Breast epithelium (tissue), 4 donors: ENCODE results near the gene PRTFDC1. TPM values are rescaled to one million over a fixed set of nuclear protein-coding genes. Genes with fewer than 3 reads are reported as not detected.

Experiments used
- DNase-seq, 2 donors: peaks; one replicate each; pipeline ENCODE4 v3.0.0-alpha.2; 2019; ENCODE audit warnings: low spot score in 2 of 2
- H3K27ac ChIP-seq, 2 donors: fragments of 200-600 bp; sonication (generic) in 1 of 2; one replicate each; pipeline ENCODE4 v1.5.1; 2016 to 2019; ENCODE audit warnings: mild to moderate bottlenecking in 1 of 2
- H3K27me3 ChIP-seq, 2 donors: fragments of 200-600 bp; sonication (generic) in 1 of 2; one replicate each; pipeline versions ENCODE4 v1.5.1 to v1.6.0; 2017 to 2019; ENCODE audit warnings: control low read depth in 1 of 2, mild to moderate bottlenecking in 1 of 2
- H3K36me3 ChIP-seq: fragments of 200-600 bp; one replicate; pipeline ENCODE4 v1.5.1; 2019
- H3K4me1 ChIP-seq, 2 donors: fragments of 200-600 bp; sonication (generic); one replicate each; pipeline ENCODE4 v1.5.1; 2016 to 2019; ENCODE audit warnings: control low read depth in 1 of 2
- H3K4me3 ChIP-seq, 3 donors: fragments of 200-600 bp; sonication (generic); 1 replicate in 2 of 3; 2 replicates in 1 of 3; pipeline ENCODE4 v1.5.1; 2016 to 2019; ENCODE audit warnings: mild to moderate bottlenecking in 3 of 3, moderate library complexity in 2 of 3
- H3K9me3 ChIP-seq, 2 donors: fragments of 200-600 bp; sonication (generic) in 1 of 2; one replicate each; pipeline ENCODE4 v1.5.1; 2016 to 2019; ENCODE audit warnings: control low read depth in 1 of 2
- POLR2A ChIP-seq: fragments of 450-650 bp; IDR thresholded peaks from one replicate; pipeline ENCODE4 v1.6.1; 2016; ENCODE audit warnings: antibody characterized with exemption, mild to moderate bottlenecking, moderate library complexity
- POLR2AphosphoS5 ChIP-seq, 3 donors: sonication (generic); formaldehyde crosslinking; IDR thresholded peaks; one replicate each; pipeline ENCODE4 v1.6.1; 2017; ENCODE audit warnings: antibody characterized with exemption in 3 of 3
- intact Hi-C: fragments of 100-400 bp; cut with DNase I; formaldehyde crosslinking; loops from one replicate; pipeline ENCODE4 v1.15.1; 2023; ENCODE audit warnings: low total_unique reads
- total RNA-seq, 3 donors: library from RNA; depleted of rRNA; stranded (reverse); fragments of >200 nt; gene quantifications; one replicate each; pipeline ENCODE4 v1.1.0, GENCODE V29; 2016
- TF ChIP-seq, protein P1 (sequence below), 3 donors: fragments of 450-650 bp; IDR thresholded peaks; one replicate each; pipeline ENCODE4 v1.5.1; 2016 to 2017; ENCODE audit warnings: antibody characterized with exemption in 3 of 3, mild to moderate bottlenecking in 3 of 3, moderate library complexity in 3 of 3

Gene PRTFDC1
- total RNA-seq, 3 donors from 2014 or later: 2.6 to 6.6 (median 3.3) TPM

DNA sequence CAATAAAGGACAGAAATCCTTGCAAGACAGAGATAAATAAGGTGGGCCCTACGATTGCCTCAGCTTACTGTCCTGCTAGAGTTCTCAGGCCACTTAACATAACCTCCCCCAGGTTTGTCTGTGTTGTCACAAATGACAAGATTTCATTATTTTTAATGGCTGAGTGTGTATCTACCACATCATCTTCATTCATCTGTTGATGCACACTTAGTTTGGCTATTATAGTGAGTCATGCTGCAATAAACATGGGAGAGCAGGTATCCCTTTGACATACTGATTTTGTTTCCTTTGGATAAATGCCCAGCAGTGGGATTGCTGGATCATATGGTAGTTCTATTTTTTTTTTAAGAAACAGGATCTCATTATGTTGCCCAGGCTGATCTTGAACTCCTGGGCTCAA is 60.6 kb downstream of the PRTFDC1 start:
- no peaks in the 10 kb centered on the region for H3K36me3 ChIP-seq
- no peaks in the 10 kb centered on the region for H3K9me3 ChIP-seq
- TF ChIP-seq, protein P1, sequence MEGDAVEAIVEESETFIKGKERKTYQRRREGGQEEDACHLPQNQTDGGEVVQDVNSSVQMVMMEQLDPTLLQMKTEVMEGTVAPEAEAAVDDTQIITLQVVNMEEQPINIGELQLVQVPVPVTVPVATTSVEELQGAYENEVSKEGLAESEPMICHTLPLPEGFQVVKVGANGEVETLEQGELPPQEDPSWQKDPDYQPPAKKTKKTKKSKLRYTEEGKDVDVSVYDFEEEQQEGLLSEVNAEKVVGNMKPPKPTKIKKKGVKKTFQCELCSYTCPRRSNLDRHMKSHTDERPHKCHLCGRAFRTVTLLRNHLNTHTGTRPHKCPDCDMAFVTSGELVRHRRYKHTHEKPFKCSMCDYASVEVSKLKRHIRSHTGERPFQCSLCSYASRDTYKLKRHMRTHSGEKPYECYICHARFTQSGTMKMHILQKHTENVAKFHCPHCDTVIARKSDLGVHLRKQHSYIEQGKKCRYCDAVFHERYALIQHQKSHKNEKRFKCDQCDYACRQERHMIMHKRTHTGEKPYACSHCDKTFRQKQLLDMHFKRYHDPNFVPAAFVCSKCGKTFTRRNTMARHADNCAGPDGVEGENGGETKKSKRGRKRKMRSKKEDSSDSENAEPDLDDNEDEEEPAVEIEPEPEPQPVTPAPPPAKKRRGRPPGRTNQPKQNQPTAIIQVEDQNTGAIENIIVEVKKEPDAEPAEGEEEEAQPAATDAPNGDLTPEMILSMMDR (IDR thresholded peaks at IDR 0.05): no peak
- TF ChIP-seq POLR2AphosphoS5 (IDR thresholded peaks at IDR 0.05): no peak
- DNase-seq: no peak
- H3K27me3 ChIP-seq: no peaks in the 10 kb centered on the region
- intact Hi-C loops: no loop called here
- H3K4me3 ChIP-seq: no peak overlapping the region
- no peak overlapping the region for H3K27ac ChIP-seq
- H3K4me1 ChIP-seq: no peaks in the 10 kb centered on the region

DNA sequence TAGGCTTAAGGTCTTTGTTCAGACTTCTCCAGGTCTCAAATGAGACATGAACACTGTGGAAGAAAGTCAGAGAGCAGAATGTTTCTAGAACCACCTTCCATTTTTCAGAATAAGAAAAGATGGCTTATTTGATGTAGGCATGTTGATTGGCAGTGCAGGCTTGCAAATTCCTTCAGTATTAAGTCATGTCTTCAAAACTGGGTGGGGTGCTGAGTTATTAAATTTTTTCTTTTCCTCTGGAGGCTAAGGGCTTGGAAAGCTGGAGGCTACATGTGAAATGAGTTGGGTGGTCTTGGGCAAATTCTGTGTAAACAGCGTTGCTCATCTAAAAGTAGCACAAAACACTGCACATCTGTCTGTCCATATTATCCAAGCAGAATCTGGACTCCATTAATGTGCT is 62.8 kb downstream of the PRTFDC1 start:
- no peaks in the 10 kb centered on the region for H3K27me3 ChIP-seq
- no peaks in the 10 kb centered on the region for H3K9me3 ChIP-seq
- no peak overlapping the region for H3K27ac ChIP-seq
- H3K4me3 ChIP-seq: no peak overlapping the region
- intact Hi-C loops: no loop called here
- TF ChIP-seq POLR2AphosphoS5 (IDR thresholded peaks at IDR 0.05): no peak
- no peak for TF ChIP-seq POLR2A
- TF ChIP-seq, protein P1 (IDR thresholded peaks at IDR 0.05): no peak
- DNase-seq: no peak
- no peaks in the 10 kb centered on the region for H3K4me1 ChIP-seq
- H3K36me3 ChIP-seq: no peaks in the 10 kb centered on the region

DNA sequence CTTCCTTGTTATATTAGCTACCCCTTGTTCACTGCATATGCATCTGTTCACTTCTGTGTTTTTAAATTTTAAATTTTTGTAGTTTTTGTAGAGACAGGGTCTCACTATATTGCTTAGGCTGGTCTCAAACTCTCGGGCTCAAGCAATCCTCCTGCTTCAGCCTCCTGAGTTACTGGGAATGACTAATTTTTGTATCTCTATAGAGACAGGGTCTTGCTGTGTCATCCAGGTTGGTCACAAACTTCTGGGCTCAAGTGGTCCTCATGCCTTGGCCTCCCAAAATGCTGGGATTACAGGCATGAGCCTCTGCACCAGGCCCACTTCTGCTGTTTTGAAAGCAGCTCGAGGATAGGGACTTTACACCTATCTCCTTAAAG is 64.6 kb downstream of the PRTFDC1 start:
- Histone ChIP-seq H3K9me3 (no peaks in the 10 kb centered on the region), H3K27ac (no peak overlapping the region), H3K4me1 (no peaks in the 10 kb centered on the region), H3K4me3 (no peak overlapping the region), H3K36me3 (no peaks in the 10 kb centered on the region), H3K27me3 (no peaks in the 10 kb centered on the region)
- TF ChIP-seq, protein P1 (IDR thresholded peaks at IDR 0.05): no peak
- TF ChIP-seq POLR2AphosphoS5 (IDR thresholded peaks at IDR 0.05) (no peak), POLR2A (no peak)
- intact Hi-C loops: no loop called here
- no peak for DNase-seq

DNA sequence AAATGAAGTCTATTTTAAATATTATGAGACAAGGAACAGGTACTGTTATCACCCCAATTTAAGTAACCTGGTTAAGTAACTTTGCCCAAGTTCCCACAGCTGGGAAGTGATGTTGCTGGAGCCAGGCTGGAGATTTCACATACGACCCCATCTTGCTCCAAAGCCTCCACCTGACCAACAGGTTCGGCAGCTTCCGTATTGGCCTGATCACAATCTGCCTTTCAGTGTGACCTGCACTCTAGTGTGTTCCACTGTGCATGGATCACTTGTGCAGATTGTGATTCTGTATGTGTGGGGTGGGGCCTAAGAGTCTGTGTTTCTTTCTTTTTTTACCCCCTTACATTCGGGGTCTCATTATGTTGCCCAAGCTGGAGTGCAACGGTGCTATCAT is 66.1 kb downstream of the PRTFDC1 start:
- Histone ChIP-seq H3K27ac (no peak overlapping the region), H3K4me3 (no peak overlapping the region), H3K36me3 (no peaks in the 10 kb centered on the region), H3K9me3 (no peaks in the 10 kb centered on the region), H3K4me1 (no peaks in the 10 kb centered on the region), H3K27me3 (no peaks in the 10 kb centered on the region)
- intact Hi-C loops: no loop called here
- TF ChIP-seq POLR2AphosphoS5 (IDR thresholded peaks at IDR 0.05) (no peak), POLR2A (no peak)
- TF ChIP-seq, protein P1 (IDR thresholded peaks at IDR 0.05): no peak
- peak in 1 of 2 donors; percentile 62 for DNase-seq

- no peak for DNase-seq
- intact Hi-C loops: no loop called here
- no peak overlapping the region for H3K4me3 ChIP-seq
- H3K36me3 ChIP-seq: no peaks in the 10 kb centered on the region
- no peaks in the 10 kb centered on the region for H3K4me1 ChIP-seq
- no peaks in the 10 kb centered on the region for H3K9me3 ChIP-seq
- TF ChIP-seq POLR2A (no peak), POLR2AphosphoS5 (IDR thresholded peaks at IDR 0.05) (no peak)
- TF ChIP-seq, protein P1 (IDR thresholded peaks at IDR 0.05): no peak
- no peak overlapping the region for H3K27ac ChIP-seq
- no peaks in the 10 kb centered on the region for H3K27me3 ChIP-seq
Measured at GRCh38 chr10:24885551-24886289, 66.7 kb downstream of the PRTFDC1 start.
